ENCODE results near the gene GYPC. TPM values are rescaled to one million over a fixed set of nuclear protein-coding genes. Genes with fewer than 3 reads are reported as not detected.
"Not testable (repeated sequence)": the region's sequence is repeated elsewhere in the genome, so short reads cannot be mapped to it uniquely, and the experiment has no call there.

Gene GYPC
- total RNA-seq, 3 donors from 2014 or later: 61.6 to 181 (median 127) TPM

DNA sequence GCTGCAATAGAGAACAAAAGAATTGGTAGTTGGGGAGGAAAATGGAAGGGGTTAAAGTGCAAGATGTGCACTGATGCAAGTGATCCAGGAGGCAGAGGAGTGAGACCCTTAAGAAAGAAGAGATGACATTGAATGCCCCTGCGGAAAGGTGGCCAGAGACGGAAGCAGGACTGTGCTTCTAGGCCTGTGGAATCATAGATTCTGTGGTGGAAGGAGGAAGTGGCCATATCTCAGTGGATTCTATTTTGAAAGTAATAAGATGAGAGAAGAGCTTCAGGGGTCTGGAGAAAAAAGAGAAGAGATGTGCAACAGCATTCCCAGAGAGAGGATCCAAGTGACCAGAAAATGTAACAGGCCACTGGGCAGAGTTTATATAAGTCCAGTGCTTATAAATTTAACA is 18.6 kb upstream of the GYPC start:
- Histone ChIP-seq H3K27me3 (no peaks in the 10 kb centered on the region), H3K36me3 (no peaks in the 10 kb centered on the region), H3K4me1 (no peaks in the 10 kb centered on the region), H3K9me3 (no peaks in the 10 kb centered on the region), H3K4me3 (no peak overlapping the region), H3K27ac (no peak overlapping the region)
- intact Hi-C loops (cut with DNase I; ENCODE audit: low total_unique reads): no loop called here
- TF ChIP-seq, protein P1, sequence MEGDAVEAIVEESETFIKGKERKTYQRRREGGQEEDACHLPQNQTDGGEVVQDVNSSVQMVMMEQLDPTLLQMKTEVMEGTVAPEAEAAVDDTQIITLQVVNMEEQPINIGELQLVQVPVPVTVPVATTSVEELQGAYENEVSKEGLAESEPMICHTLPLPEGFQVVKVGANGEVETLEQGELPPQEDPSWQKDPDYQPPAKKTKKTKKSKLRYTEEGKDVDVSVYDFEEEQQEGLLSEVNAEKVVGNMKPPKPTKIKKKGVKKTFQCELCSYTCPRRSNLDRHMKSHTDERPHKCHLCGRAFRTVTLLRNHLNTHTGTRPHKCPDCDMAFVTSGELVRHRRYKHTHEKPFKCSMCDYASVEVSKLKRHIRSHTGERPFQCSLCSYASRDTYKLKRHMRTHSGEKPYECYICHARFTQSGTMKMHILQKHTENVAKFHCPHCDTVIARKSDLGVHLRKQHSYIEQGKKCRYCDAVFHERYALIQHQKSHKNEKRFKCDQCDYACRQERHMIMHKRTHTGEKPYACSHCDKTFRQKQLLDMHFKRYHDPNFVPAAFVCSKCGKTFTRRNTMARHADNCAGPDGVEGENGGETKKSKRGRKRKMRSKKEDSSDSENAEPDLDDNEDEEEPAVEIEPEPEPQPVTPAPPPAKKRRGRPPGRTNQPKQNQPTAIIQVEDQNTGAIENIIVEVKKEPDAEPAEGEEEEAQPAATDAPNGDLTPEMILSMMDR (IDR thresholded peaks at IDR 0.05): no peak
- TF ChIP-seq POLR2AphosphoS5 (IDR thresholded peaks at IDR 0.05) (no peak), POLR2A (IDR thresholded peaks at IDR 0.05) (no peak)
- DNase-seq (ENCODE audit: low spot score in 2 of 2): no peak

DNA sequence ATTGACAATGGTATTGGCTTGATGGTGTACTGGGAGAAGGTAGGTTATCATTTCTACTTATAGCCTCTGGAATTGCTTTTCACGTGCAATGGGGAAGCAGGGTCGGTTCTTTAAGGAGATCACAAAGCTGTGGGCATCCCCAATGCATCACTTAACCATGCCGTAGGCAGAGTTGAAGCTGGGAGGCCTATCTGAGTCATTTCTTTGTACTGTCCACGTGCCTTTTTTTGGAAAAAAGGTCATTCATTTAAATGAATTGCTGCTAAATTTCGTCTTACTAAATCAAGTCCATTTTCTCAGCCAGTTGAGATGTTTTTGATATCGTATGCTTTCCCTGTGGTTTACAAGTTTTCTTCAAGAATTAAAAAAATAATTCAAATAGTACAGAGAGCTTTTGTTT is 17.2 kb upstream of the GYPC start:
- Histone ChIP-seq H3K4me1 (no peaks in the 10 kb centered on the region), H3K4me3 (no peak overlapping the region), H3K9me3 (no peaks in the 10 kb centered on the region), H3K27me3 (no peaks in the 10 kb centered on the region), H3K27ac (no peak overlapping the region), H3K36me3 (no peaks in the 10 kb centered on the region)
- TF ChIP-seq POLR2A (IDR thresholded peaks at IDR 0.05) (no peak), POLR2AphosphoS5 (IDR thresholded peaks at IDR 0.05) (no peak)
- TF ChIP-seq, protein P1 (IDR thresholded peaks at IDR 0.05): no peak
- DNase-seq (ENCODE audit: low spot score in 2 of 2): no peak
- intact Hi-C loops (cut with DNase I; ENCODE audit: low total_unique reads): no loop called here

DNA sequence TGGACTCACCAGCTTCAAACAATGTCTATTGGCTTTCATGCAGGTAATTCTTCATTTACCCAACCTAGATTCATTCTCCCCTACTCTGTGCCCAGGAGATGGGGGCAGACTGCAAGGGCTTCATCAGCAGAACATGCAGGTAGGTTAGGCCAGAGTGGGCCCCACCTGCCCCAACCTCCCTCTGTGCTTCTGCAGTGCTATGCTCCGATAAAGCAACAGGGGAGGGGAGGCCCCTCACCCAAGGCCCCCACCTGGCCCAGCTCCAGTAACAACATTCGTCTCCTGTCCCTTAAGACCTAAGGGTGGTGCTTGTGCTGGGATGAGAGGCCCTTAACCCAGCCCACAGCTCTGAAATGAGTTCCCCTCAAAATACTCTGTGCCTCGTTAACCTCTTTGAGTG is 16.7 kb upstream of the GYPC start:
- intact Hi-C loops (cut with DNase I; ENCODE audit: low total_unique reads): no loop called here
- H3K36me3 ChIP-seq: no peaks in the 10 kb centered on the region
- TF ChIP-seq POLR2A (IDR thresholded peaks at IDR 0.05): no peak
- no peak for TF ChIP-seq POLR2AphosphoS5 (IDR thresholded peaks at IDR 0.05)
- TF ChIP-seq, protein P1 (IDR thresholded peaks at IDR 0.05): no peak
- H3K4me3 ChIP-seq: no peak overlapping the region
- no peaks in the 10 kb centered on the region for H3K4me1 ChIP-seq
- no peak for DNase-seq (ENCODE audit: low spot score in 2 of 2)
- H3K27me3 ChIP-seq: no peaks in the 10 kb centered on the region
- H3K9me3 ChIP-seq: no peaks in the 10 kb centered on the region
- no peak overlapping the region for H3K27ac ChIP-seq

DNA sequence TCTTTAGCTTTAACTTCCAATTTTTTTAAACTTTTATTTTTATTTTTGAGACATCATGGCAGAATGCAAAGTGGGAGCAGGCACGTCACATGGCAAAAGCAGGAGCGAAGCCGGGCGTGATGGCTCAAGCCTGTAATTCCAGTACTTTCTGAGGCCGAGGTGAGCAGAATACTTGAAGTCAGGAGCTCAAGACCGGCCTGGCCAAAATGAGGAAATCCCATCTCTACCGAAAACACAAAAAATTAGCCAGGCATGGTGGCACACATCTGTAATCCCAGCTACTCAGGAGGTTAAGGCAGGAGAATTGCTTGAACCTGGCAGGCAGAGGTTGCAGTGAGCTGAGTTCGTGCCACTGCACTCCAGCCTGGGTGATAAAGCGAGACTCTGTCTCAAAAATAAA is 14.7 kb upstream of the GYPC start:
- DNase-seq (ENCODE audit: low spot score in 2 of 2); H3K27ac ChIP-seq; intact Hi-C loops (cut with DNase I; ENCODE audit: low total_unique reads): not testable (repeated sequence)

DNA sequence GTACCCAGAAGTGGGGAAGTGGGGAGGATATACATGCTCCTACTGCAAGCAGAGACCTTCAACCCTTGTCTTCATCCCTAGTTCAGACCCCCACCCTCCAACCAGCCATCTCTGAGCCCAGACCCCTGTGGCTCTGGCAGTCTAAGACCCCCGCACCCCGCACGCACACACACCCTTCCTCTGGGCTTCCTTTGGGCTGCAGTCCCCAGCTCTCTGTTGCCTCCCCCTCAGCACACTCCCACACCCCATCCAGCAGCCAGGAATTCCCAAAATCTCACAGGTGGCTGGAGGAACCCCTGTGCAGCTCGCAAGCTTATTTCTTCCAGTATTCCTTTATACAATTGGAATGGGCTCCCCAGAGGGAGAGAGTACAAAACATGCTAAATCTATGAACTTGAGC is 13.9 kb upstream of the GYPC start:
- Histone ChIP-seq H3K9me3 (no peaks in the 10 kb centered on the region), H3K27ac (no peak overlapping the region), H3K27me3 (no peaks in the 10 kb centered on the region), H3K36me3 (no peaks in the 10 kb centered on the region), H3K4me3 (no peak overlapping the region), H3K4me1 (no peaks in the 10 kb centered on the region)
- intact Hi-C loops (cut with DNase I; ENCODE audit: low total_unique reads): no loop called here
- TF ChIP-seq POLR2AphosphoS5 (IDR thresholded peaks at IDR 0.05) (no peak), POLR2A (IDR thresholded peaks at IDR 0.05) (no peak)
- TF ChIP-seq, protein P1 (IDR thresholded peaks at IDR 0.05): no peak
- no peak for DNase-seq (ENCODE audit: low spot score in 2 of 2)

More for the DNA sequence above, 14.7 kb upstream of the GYPC start:
- H3K9me3 ChIP-seq, H3K4me3 ChIP-seq, H3K36me3 ChIP-seq, H3K27me3 ChIP-seq, H3K4me1 ChIP-seq: not testable (repeated sequence)

DNA sequence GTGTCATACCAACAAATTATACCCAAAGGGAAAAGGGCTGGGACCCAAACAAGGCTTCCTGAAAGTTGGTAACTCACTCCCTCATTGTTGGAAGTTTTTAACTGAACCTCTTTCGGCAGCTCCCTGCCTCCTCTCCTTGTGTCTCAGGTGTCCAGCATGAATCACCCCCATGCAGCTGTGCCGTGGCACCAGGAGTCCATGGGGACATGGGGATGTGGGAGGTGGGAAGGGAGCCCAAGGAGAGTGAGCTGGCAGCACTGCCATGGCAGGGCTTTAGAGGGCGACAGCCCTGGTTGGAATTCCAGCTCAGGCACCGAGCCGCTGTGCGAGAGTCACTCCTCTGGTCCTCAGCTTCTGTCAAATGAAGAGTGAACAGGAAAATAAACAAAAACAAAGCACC is 12.5 kb upstream of the GYPC start:
- intact Hi-C loops (cut with DNase I; ENCODE audit: low total_unique reads): no loop called here
- Histone ChIP-seq H3K4me1 (no peaks in the 10 kb centered on the region), H3K27me3 (no peaks in the 10 kb centered on the region), H3K9me3 (no peaks in the 10 kb centered on the region), H3K36me3 (no peaks in the 10 kb centered on the region), H3K4me3 (no peak overlapping the region), H3K27ac (no peak overlapping the region)
- DNase-seq (ENCODE audit: low spot score in 2 of 2): no peak
- TF ChIP-seq POLR2AphosphoS5 (IDR thresholded peaks at IDR 0.05): no peak
- TF ChIP-seq, protein P1 (IDR thresholded peaks at IDR 0.05): no peak
- TF ChIP-seq POLR2A (IDR thresholded peaks at IDR 0.05): no peak
